Mucosa of descending colon (tissue), 3 donors: Measurements from ENCODE around the gene LLGL1. TPM values are rescaled to one million over a fixed set of nuclear protein-coding genes. Genes with fewer than 3 reads are reported as not detected.

Source experiments
- ATAC-seq: fragments of 200-7000 bp; cut with Tn5 transposase; one replicate; pipeline ENCODE4 v1.9.1; 2020; ENCODE audit warnings: mild to moderate bottlenecking, moderate library complexity
- DNase-seq, 3 donors: peaks; one replicate each; pipeline ENCODE4 v3.0.0-alpha.2; 2020
- H3K36me3 ChIP-seq: fragments of 200-600 bp; one replicate; pipeline ENCODE4 v1.8.0; 2021; ENCODE audit warnings: low read depth, mild to moderate bottlenecking
- H3K4me1 ChIP-seq: fragments of 200-600 bp; one replicate; pipeline ENCODE4 v1.8.0; 2021; ENCODE audit warnings: low read depth, mild to moderate bottlenecking
- H3K4me3 ChIP-seq: fragments of 200-600 bp; one replicate; pipeline ENCODE4 v1.8.0; 2021; ENCODE audit warnings: mild to moderate bottlenecking
- H3K9me3 ChIP-seq: fragments of 200-600 bp; one replicate; pipeline ENCODE4 v1.8.0; 2021; ENCODE audit warnings: mild to moderate bottlenecking
- CTCF ChIP-seq: fragments of 200-600 bp; IDR thresholded peaks from one replicate; pipeline ENCODE4 v1.8.0; 2022; ENCODE audit warnings: antibody characterized with exemption, mild to moderate bottlenecking
- intact Hi-C, 2 donors: fragments of 100-400 bp; cut with DNase I in 1 of 2; cut with micrococcal nuclease in 1 of 2; formaldehyde crosslinking; loops; one replicate each; pipeline versions ENCODE4 v1.11.0 to v1.11.1; 2022; cut with DNase I, micrococcal nuclease
- total RNA-seq, 3 donors: library from RNA; stranded (reverse); fragmentation: NEBNext Ultra II Directional in 2 of 3; extraction: Animal tissue kit (Norgen Biotek cat#: 25700) in 2 of 3; gene quantifications; one replicate each; pipeline versions ENCODE4 v1.2.1 to v1.2.4, GENCODE V29; 2021 to 2023
- donor health status: DM: no; HTN: no; CAD: no; lungs with moderate emphysema.
- donor health status: DM: no; HTN: no; CAD: no.
- donor health status: DM: no; HTN: yes; CAD: no.

LLGL1 gene
- total RNA-seq, 3 donors from 2014 or later, result 6.7 to 15.1 (median 10.3) TPM

GRCh38 chr17:18195246-18195645 lies 30.2 kb upstream of the LLGL1 start:
- Histone ChIP-seq H3K9me3 (no peaks in the 10 kb centered on the region), H3K36me3 (peaks cover 7% of the 10 kb centered on the region), H3K4me3 (no peak overlapping the region), H3K4me1 (peaks cover 18% of the 10 kb centered on the region)
- no peak for TF ChIP-seq CTCF
- DNase-seq (no peak), ATAC-seq (no peak)
- intact Hi-C loops, result loop anchor here in 1 of 2 donors (10.0 kb wide), 1 partner anchor 50 kb away; no protein-coding TSS in a partner anchor

DNA sequence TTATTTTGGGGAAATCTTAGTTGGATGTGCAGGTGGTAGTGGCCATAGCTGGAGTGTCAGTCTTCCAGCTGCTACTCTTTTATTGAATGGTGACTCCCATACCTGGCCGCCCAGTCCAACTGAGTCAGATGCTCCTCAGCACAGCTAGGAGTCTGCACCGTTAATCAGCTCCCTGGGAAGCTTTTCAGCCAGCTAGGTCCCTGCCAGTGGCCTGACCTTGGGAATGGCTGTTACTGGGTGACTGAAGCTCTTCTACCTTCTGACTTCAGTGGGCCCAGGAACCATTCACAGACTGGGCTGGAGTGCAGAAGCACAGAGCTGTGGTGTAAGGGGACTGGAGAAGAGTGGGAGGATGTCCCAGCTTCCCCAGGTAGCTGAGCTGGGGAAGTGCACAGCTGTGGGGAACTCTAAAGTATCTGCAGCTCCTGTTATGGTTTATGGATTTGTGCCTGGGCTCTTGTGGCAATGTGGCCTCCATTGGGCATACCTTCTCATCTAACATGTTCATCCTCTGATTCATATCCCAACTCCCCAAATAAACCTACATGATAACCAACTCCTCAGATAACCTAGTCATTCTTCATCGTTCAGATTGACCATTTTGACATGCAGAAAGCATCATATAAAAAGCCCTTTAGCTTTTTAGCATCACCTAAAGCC lies 27.8 kb upstream of the LLGL1 start:
- no peak for ATAC-seq
- H3K36me3 ChIP-seq, result peaks cover 7% of the 10 kb centered on the region
- TF ChIP-seq CTCF, result no peak
- H3K9me3 ChIP-seq, result no peaks in the 10 kb centered on the region
- H3K4me1 ChIP-seq, result peaks cover 4% of the 10 kb centered on the region
- intact Hi-C loops, result loop anchor here in 1 of 2 donors (10.0 kb wide), 1 partner anchor 53 kb away; no protein-coding TSS in a partner anchor
- no peak for DNase-seq
- H3K4me3 ChIP-seq, result no peak overlapping the region

- Histone ChIP-seq H3K36me3 (peaks cover 7% of the 10 kb centered on the region), H3K4me1 (peaks cover 4% of the 10 kb centered on the region), H3K9me3 (no peaks in the 10 kb centered on the region), H3K4me3 (no peak overlapping the region)
- no peak for TF ChIP-seq CTCF
- DNase-seq (no peak), ATAC-seq (no peak)
- intact Hi-C loops, result loop anchor here in 1 of 2 donors (10.0 kb wide), 1 partner anchor 54 kb away; no protein-coding TSS in a partner anchor
These were observed 26.9 kb upstream of the LLGL1 start for GRCh38 chr17:18198530-18198929.

DNA sequence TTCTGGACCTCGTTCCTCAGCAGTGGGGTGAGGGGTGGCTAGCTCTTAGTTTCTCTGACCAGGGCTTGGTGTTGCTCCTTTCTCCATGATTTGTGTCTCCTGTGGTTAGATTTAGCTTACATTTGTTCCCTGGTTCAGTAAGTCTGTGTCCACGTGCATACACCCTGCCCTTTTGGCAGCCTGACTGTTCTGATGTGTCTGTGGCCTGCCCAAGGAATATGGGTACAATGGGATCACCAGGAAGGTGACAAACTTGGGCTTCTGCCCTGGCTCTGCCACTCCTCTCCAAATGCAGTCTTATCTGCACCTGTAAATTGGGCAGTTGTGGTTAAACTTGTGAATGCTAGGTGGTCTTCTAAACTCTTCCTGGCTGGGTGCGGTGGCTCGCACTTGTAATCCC lies 24.3 kb upstream of the LLGL1 start:
- no peak for TF ChIP-seq CTCF
- no peaks in the 10 kb centered on the region for H3K36me3 ChIP-seq

DNA sequence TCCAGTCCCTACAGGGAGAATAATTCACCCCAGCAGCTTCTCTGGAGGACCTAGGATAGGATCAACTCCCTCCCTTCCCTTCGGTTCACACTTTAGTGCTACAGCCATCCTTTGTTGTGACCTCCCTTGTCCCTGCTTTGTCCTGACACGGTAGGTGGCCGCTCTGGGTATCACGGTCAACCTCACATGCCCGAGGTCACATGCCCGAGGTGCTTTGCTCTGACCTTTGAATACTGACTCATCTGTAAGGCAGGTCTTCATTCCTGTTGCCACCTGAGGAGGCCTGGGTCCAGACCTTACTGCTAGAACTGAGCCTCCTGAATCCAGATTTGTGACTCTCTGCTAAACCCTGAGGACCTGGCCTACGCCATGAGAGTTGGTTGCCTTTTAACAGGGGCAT lies 22.1 kb upstream of the LLGL1 start:
- DNase-seq (no peak), ATAC-seq (peak; percentile 78)
- intact Hi-C loops, result no loop called here
- H3K4me3 ChIP-seq, result no peak overlapping the region
- no peak for TF ChIP-seq CTCF
- no peaks in the 10 kb centered on the region for H3K36me3 ChIP-seq
- peaks cover 4% of the 10 kb centered on the region for H3K4me1 ChIP-seq
- no peaks in the 10 kb centered on the region for H3K9me3 ChIP-seq

More for the DNA sequence above, 24.3 kb upstream of the LLGL1 start:
- no peak for ATAC-seq
- DNase-seq, result no peak
- Histone ChIP-seq H3K9me3 (no peaks in the 10 kb centered on the region), H3K4me1 (peaks cover 4% of the 10 kb centered on the region), H3K4me3 (no peak overlapping the region)
- intact Hi-C loops, result no loop called here
